HG02885 (cell line): ENCODE results near the gene PCDHA7.
"Not testable (repeated sequence)": the region's sequence is repeated elsewhere in the genome, so short reads cannot be mapped to it uniquely, and the experiment has no call there.

ENCODE experiments used
- ATAC-seq: cut with Tn5 transposase; IDR thresholded peaks from one replicate; pipeline ENCODE4 v1.9.1; 2021; ENCODE audit warnings: mild to moderate bottlenecking; ENCODE audit not compliant: unreplicated experiment, poor library complexity

Gene PCDHA7

GRCh38 chr5:140857987-140858240 lies 23.8 kb downstream of the PCDHA7 start:
- no peak for ATAC-seq

GRCh38 chr5:140862441-140863295 lies 28.6 kb downstream of the PCDHA7 start:
- ATAC-seq: no peak

GRCh38 chr5:140868721-140869554 lies 34.9 kb downstream of the PCDHA7 start, which contains the start of gene PCDHA11:
PCDHA11 (plus strand) TSS chr5:140868957; CDS start chr5:140869104, 147 bp downstream.
- ATAC-seq: no peak

DNA sequence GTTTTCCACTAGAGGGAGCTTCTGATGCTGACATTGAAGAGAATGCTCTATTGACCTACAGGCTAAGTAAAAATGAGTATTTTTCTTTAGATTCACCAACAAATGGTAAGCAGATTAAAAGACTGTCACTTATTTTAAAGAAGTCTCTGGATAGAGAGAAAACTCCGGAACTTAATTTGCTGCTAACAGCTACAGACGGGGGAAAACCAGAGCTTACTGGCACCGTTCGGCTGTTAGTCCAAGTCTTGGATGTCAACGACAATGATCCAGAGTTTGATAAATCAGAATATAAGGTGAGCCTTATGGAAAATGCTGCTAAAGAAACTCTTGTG lies 35.5 kb downstream of the PCDHA7 start:
- ATAC-seq: no peak

- ATAC-seq: no peak
Measured at GRCh38 chr5:140870221-140871201, 36.4 kb downstream of the PCDHA7 start.

- ATAC-seq: no peak
Measured at GRCh38 chr5:140875085-140876065, 41.3 kb downstream of the PCDHA7 start, which contains the start of gene PCDHA12. PCDHA12 (plus strand) TSS chr5:140875308; CDS start chr5:140875473, 165 bp downstream.

- not testable (repeated sequence) for ATAC-seq
Measured at GRCh38 chr5:140876541-140877261, 42.6 kb downstream of the PCDHA7 start.

- no peak for ATAC-seq
Measured at GRCh38 chr5:140877262-140877581, 43.2 kb downstream of the PCDHA7 start.

DNA sequence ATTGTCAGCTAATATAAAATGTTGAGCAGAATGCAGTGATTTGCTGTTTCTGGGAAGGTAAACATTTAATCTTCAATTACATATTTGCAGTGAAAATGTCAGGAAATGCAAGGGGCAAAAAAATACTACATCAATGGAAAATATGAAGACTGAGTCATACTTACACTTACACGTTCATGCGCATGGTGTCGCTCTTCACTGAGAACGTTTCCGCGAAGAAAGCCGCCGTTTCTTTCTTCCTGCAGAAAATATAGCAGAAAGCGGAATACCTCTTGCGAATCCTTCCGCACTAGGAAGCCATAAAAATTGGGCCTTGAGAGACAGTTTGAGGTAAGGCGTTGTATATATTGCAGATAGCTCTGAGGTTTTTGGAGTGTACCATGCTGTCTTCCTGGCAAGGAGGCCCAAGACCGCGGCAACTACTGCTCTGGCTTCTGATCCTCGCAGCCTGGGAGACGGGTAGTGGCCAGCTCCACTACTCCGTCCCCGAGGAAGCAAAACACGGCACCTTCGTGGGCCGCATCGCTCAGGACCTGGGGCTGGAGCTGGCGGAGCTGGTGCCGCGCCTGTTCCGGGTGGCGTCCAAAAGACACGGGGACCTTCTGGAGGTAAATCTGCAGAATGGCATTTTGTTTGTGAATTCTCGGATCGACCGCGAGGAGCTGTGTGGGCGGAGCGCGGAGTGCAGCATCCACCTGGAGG lies 48.0 kb downstream of the PCDHA7 start, which contains the start of gene PCDHA13:
Gene PCDHA13, plus strand, starts transcription at position 236 of the 702 bp plus-strand sequence. Its CDS starts 145 bp downstream, at position 381.
- no peak for ATAC-seq

DNA sequence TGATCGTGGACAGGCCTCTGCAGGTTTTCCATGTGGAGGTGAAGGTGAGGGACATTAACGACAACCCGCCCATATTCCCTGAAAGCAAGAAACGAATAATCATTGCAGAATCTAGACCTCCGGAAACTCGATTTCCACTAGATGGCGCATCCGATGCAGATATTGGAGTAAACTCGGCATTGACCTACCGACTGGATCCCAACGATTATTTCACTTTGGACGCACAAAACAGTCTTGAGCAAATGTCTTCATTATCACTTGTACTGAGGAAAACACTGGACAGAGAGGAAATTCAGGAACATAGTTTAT lies 48.5 kb downstream of the PCDHA7 start:
- ATAC-seq: no peak

DNA sequence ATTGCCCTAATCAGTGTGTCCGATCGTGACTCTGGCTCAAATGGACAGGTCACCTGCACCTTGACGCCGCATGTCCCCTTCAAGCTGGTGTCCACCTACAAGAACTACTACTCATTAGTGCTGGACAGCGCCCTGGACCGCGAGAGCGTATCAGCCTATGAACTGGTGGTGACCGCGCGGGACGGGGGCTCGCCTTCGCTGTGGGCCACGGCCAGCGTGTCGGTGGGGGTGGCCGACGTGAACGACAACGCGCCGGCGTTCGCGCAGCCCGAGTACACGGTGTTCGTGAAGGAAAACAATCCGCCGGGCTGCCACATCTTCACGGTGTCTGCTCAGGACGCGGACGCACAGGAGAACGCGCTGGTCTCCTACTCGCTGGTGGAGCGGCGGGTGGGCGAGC lies 49.3 kb downstream of the PCDHA7 start:
- ATAC-seq: no peak

- ATAC-seq: no peak
Measured at GRCh38 chr5:140883927-140884697, 50.0 kb downstream of the PCDHA7 start.
